Endothelial cell of umbilical vein (primary cell): Measurements from ENCODE around the gene CLINT1. TPM values are rescaled to one million over a fixed set of nuclear protein-coding genes. Genes with fewer than 3 reads are reported as not detected.

ENCODE experiments used
- BruUV-seq: library from RNA; stranded (reverse); fragments of 400-500 nt; replicated peaks from 2 replicates; lab custom pipeline; 2021; lab: Mats Ljungman, UMichigan
- CTCF ChIA-PET: fragments of 300-600, 350-600 bp; sonication (Branson Sonifier 250); formaldehyde crosslinking; loops from one replicate; lab custom pipeline; 2021; ENCODE audit warnings: antibody characterized with exemption, inconsistent platforms; lab: Charles Lee
- POLR2A ChIA-PET: fragments of 300-600, 350-600 bp; sonication (Branson Sonifier 250); formaldehyde crosslinking; loops from one replicate; lab custom pipeline; 2021; ENCODE audit warnings: antibody characterized with exemption, inconsistent platforms; lab: Charles Lee
- DNase-seq: peaks from one replicate; pipeline ENCODE4 v3.0.0-alpha.2; 2011; ENCODE audit warnings: low read depth, low spot score
- FAIRE-seq: peaks from 2 replicates; lab custom pipeline; 2011; peaks lifted over from hg19 to GRCh38; lab: Jason Lieb, UNC
- H2AFZ ChIP-seq: 2 replicates; pipeline ENCODE4 v1.6.0; 2012; ENCODE audit warnings: low read depth, low read length, control low read depth, inconsistent platforms
- H3K27ac ChIP-seq: 2 replicates; pipeline ENCODE4 v1.5.1; 2011; ENCODE audit warnings: low read depth, mild to moderate bottlenecking, control low read depth, low read length, moderate library complexity; ENCODE audit not compliant: insufficient read depth
- H3K27me3 ChIP-seq, 2 experiments: 2 replicates each; pipeline versions ENCODE4 v1.6.0 to v1.6.1; 2011; ENCODE audit warnings: low read length in 2 of 2, mixed read lengths in 1 of 2; ENCODE audit not compliant: control insufficient read depth in 2 of 2, insufficient read depth in 2 of 2
- H3K36me3 ChIP-seq, 2 experiments: 2 replicates in 1 of 2; 3 replicates in 1 of 2; pipeline ENCODE4 v1.5.1; 2011; ENCODE audit warnings: low read length in 2 of 2, mild to moderate bottlenecking in 1 of 2, moderate library complexity in 1 of 2; ENCODE audit not compliant: control insufficient read depth in 2 of 2, insufficient read depth in 2 of 2; ENCODE audit errors: extremely low read depth in 1 of 2
- H3K4me1 ChIP-seq: 3 replicates; pipeline ENCODE4 v1.5.1; 2011; ENCODE audit warnings: mild to moderate bottlenecking, low read length; ENCODE audit not compliant: control insufficient read depth, insufficient read depth; ENCODE audit errors: extremely low read depth
- H3K4me2 ChIP-seq: 2 replicates; pipeline ENCODE4 v1.6.1; 2011; ENCODE audit warnings: low read length, control low read depth, mixed read lengths; ENCODE audit not compliant: insufficient read depth
- H3K4me3 ChIP-seq, 3 experiments: fragments of 200-600 bp in 1 of 3; sonication (generic), shearing (Covaris generic) in 1 of 3; replicated peaks in 1 of 3; 2 replicates each; pipeline ENCODE4 v1.5.1; 2011 to 2016; ENCODE audit warnings: control low read depth in 3 of 3, low read length in 3 of 3, mild to moderate bottlenecking in 2 of 3, inconsistent platforms in 1 of 3, low read depth in 1 of 3, moderate library complexity in 1 of 3; ENCODE audit not compliant: insufficient read depth in 1 of 3
- H3K79me2 ChIP-seq: 2 replicates; pipeline ENCODE4 v1.6.0; 2012; ENCODE audit warnings: low read length, inconsistent platforms; ENCODE audit not compliant: control insufficient read depth, insufficient read depth
- H3K9ac ChIP-seq: replicated peaks from 2 replicates; pipeline ENCODE3; 2011; ENCODE audit warnings: low read length, control low read depth; ENCODE audit not compliant: insufficient read depth; ENCODE audit errors: extremely low read depth
- H3K9me1 ChIP-seq: replicated peaks from 3 replicates; pipeline ENCODE4 v1.6.0; 2011; ENCODE audit warnings: mild to moderate bottlenecking, low read length; ENCODE audit not compliant: control insufficient read depth, insufficient read depth; ENCODE audit errors: extremely low read depth
- H3K9me3 ChIP-seq: replicated peaks from 2 replicates; pipeline ENCODE4 v1.5.1; 2012; ENCODE audit warnings: low read length, inconsistent platforms; ENCODE audit not compliant: control insufficient read depth, insufficient read depth
- H4K20me1 ChIP-seq: replicated peaks from 2 replicates; pipeline ENCODE3; 2011; ENCODE audit warnings: mild to moderate bottlenecking, low read length; ENCODE audit not compliant: control insufficient read depth, insufficient read depth; ENCODE audit errors: extremely low read depth
- CTCF ChIP-seq, 2 donors: IDR thresholded peaks; 1 replicate in 1 of 2; 2 replicates in 1 of 2; pipeline ENCODE4 v1.5.1; 2011; ENCODE audit warnings: low read length in 2 of 2, mild to moderate bottlenecking in 2 of 2, moderate library complexity in 2 of 2, control low read depth in 1 of 2, inconsistent platforms in 1 of 2, low read depth in 1 of 2; ENCODE audit not compliant: insufficient read depth in 1 of 2; ENCODE audit errors: extremely low read depth in 1 of 2
- EZH2 ChIP-seq: IDR thresholded peaks from 2 replicates; pipeline ENCODE4 v1.6.1; 2012; ENCODE audit warnings: borderline replicate concordance, low read depth, mild to moderate bottlenecking, moderate library complexity, low read length, inconsistent platforms; ENCODE audit not compliant: severe bottlenecking
- FOS ChIP-seq: IDR thresholded peaks from 2 replicates; pipeline ENCODE4 v1.6.1; 2011; ENCODE audit warnings: mild to moderate bottlenecking, low read length, moderate library complexity, borderline replicate concordance; ENCODE audit not compliant: insufficient read depth
- GATA2 ChIP-seq: IDR thresholded peaks from 2 replicates; pipeline ENCODE4 v1.7.0; 2011; ENCODE audit warnings: low read depth, mild to moderate bottlenecking, moderate library complexity, mixed read lengths, low read length; ENCODE audit not compliant: insufficient read length, insufficient read depth
- JUN ChIP-seq: IDR thresholded peaks from 2 replicates; pipeline ENCODE4 v1.6.1; 2011; ENCODE audit warnings: borderline replicate concordance, low read depth; ENCODE audit not compliant: insufficient read length, insufficient read depth
- MAX ChIP-seq: IDR thresholded peaks from 2 replicates; pipeline ENCODE4 v1.6.1; 2011; ENCODE audit not compliant: insufficient read depth, insufficient read length
- MYC ChIP-seq: IDR thresholded peaks from one replicate; pipeline ENCODE4 v1.6.1; 2011; ENCODE audit warnings: mild to moderate bottlenecking, low read depth, low read length
- POLR2A ChIP-seq: IDR thresholded peaks from 2 replicates; pipeline ENCODE4 v1.6.1; 2012; ENCODE audit warnings: low read depth, mild to moderate bottlenecking, control low read depth, low read length
- POLR2AphosphoS5 ChIP-seq: IDR thresholded peaks from 2 replicates; pipeline ENCODE4 v1.6.1; 2012; ENCODE audit warnings: low read depth, mild to moderate bottlenecking, control low read depth, low read length, moderate library complexity; ENCODE audit not compliant: insufficient read depth
- dilution Hi-C: fragments of 300-500 bp; cut with MboI; formaldehyde crosslinking; loops from one replicate; pipeline ENCODE4 v1.15.0; 2019; ENCODE audit warnings: low sequenced_read_pairs; ENCODE audit not compliant: extremely low pct_ligation_motif_present
- intact Hi-C: fragments of 100-400 bp; cut with micrococcal nuclease; formaldehyde crosslinking; loops from one replicate; pipeline ENCODE4 v1.10.0; 2022
- polyA plus RNA-seq, 4 experiments: library from polyadenylated mRNA; depleted of rRNA in 3 of 4; stranded (reverse) in 3 of 4; unstranded in 1 of 4; fragments of >200 nt; gene quantifications; 2 replicates each; pipeline versions ENCODE4 v1.2.1 to v1.2.3, GENCODE V29; 2011 to 2012; ENCODE audit warnings: missing spikeins in 1 of 4
- total RNA-seq: library from RNA; stranded (reverse); gene quantifications from 2 replicates; pipeline ENCODE4 v1.2.3, GENCODE V29; 2021

The CLINT1 gene
- total and polyA plus RNA-seq, 2 donors (not counting 3 experiments of a cell fraction or from before 2014, with no cell fraction given) = 76.6 to 158 TPM

GRCh38 chr5:157817928-157818327 lies 41.0 kb downstream of the CLINT1 start:
- no TSS peak for BruUV-seq
- Histone ChIP-seq H2AFZ (no peak overlapping the region), H3K9ac (no peak overlapping the region), H3K9me1 (no peaks in the 10 kb centered on the region), H3K79me2 (peaks cover 50% of the 10 kb centered on the region), H3K27me3 (no peaks in the 10 kb centered on the region), H3K4me3 (no peak overlapping the region), H3K27ac (no peak overlapping the region), H3K9me3 (no peaks in the 10 kb centered on the region), H3K4me2 (no peak overlapping the region), H3K36me3 (peaks cover 2 to 10% of the 10 kb centered on the region in 2 experiments), H4K20me1 (peaks cover 5% of the 10 kb centered on the region), H3K4me1 (peaks cover 14% of the 10 kb centered on the region)
- CTCF ChIA-PET = interaction anchor here (1.0 to 3.9 kb wide), 17 partner anchors 8 to 1289 kb away, joined by 4 to 59 read pairs (median 6); no protein-coding TSS in a partner anchor
- intact Hi-C loops (no loop called here), dilution Hi-C loops (no loop called here)
- no peak for TF ChIP-seq FOS
- TF ChIP-seq MAX = no peak
- TF ChIP-seq POLR2A = no peak
- no peak for TF ChIP-seq MYC
- no peak for TF ChIP-seq POLR2AphosphoS5
- TF ChIP-seq JUN = no peak
- no peak for TF ChIP-seq EZH2
- TF ChIP-seq CTCF (IDR thresholded peaks at IDR 0.05; ENCODE audit: extremely low read depth in 1 of 2, insufficient read depth in 1 of 2, low read depth in 1 of 2, low read length in 2 of 2) = no peak
- TF ChIP-seq GATA2 = no peak
- DNase-seq = no peak
- POLR2A ChIA-PET = no interaction called here
- FAIRE-seq = no peak
